Measurements from ENCODE around the gene LIF. TPM values are rescaled to one million over a fixed set of nuclear protein-coding genes. Genes with fewer than 3 reads are reported as not detected.
A peak's percentile ranks its signal among the peaks of the same experiment; 100 is the strongest.

Gene LIF
- total and polyA plus RNA-seq, 2 donors from 2014 or later, result 0.67 to 10.7 TPM

- FAIRE-seq (no peak), DNase-seq (peak in 1 of 5 donors; percentile 77)
- TF ChIP-seq CTCF (IDR thresholded peaks at IDR 0.05; ENCODE audit: borderline replicate concordance, extremely low read depth, insufficient read depth), result no peak
- H3K27me3 ChIP-seq (ENCODE audit: control insufficient read depth, insufficient read depth, low read length), result no peaks in the 10 kb centered on the region
- no peak overlapping the region for H3K9ac ChIP-seq (ENCODE audit: low read length in 3 of 3)
- peaks cover 0 to 10% (median 3%) of the 10 kb centered on the region in 3 donors for H3K4me1 ChIP-seq (ENCODE audit: control insufficient read depth in 2 of 3, insufficient read depth in 2 of 3, low read depth in 1 of 3, low read length in 3 of 3)
- no peaks in the 10 kb centered on the region for H3K9me3 ChIP-seq (ENCODE audit: control insufficient read depth in 2 of 3, insufficient read depth in 1 of 3, low read length in 3 of 3)
- no peak overlapping the region for H3K4me3 ChIP-seq (ENCODE audit: low read length in 3 of 3)
- H3K36me3 ChIP-seq (ENCODE audit: control insufficient read depth in 2 of 3, insufficient read depth in 3 of 3, low read length in 3 of 3), result no peaks in the 10 kb centered on the region
- no peak overlapping the region for H3K27ac ChIP-seq (ENCODE audit: low read depth in 2 of 2, low read length in 2 of 2)
- intact Hi-C loops (cut with DNase I), result no loop called here
Observed at GRCh38 chr22:30204742-30205111, 41.8 kb downstream of the LIF start.

GRCh38 chr22:30204015-30204741, 42.4 kb downstream of the LIF start:
- no peak for TF ChIP-seq CTCF (IDR thresholded peaks at IDR 0.05; ENCODE audit: borderline replicate concordance, extremely low read depth, insufficient read depth)
- H3K36me3 ChIP-seq (ENCODE audit: control insufficient read depth in 2 of 3, insufficient read depth in 3 of 3, low read length in 3 of 3), result no peaks in the 10 kb centered on the region
- intact Hi-C loops (cut with DNase I), result no loop called here
- DNase-seq (no peak), FAIRE-seq (no peak)
- H3K4me3 ChIP-seq (ENCODE audit: low read length in 3 of 3), result no peak overlapping the region
- H3K9ac ChIP-seq (ENCODE audit: low read length in 3 of 3), result no peak overlapping the region
- H3K9me3 ChIP-seq (ENCODE audit: control insufficient read depth in 2 of 3, insufficient read depth in 1 of 3, low read length in 3 of 3), result no peaks in the 10 kb centered on the region
- peaks cover 0 to 8% (median 3%) of the 10 kb centered on the region in 3 donors for H3K4me1 ChIP-seq (ENCODE audit: control insufficient read depth in 2 of 3, insufficient read depth in 2 of 3, low read depth in 1 of 3, low read length in 3 of 3)
- no peaks in the 10 kb centered on the region for H3K27me3 ChIP-seq (ENCODE audit: control insufficient read depth, insufficient read depth, low read length)
- no peak overlapping the region for H3K27ac ChIP-seq (ENCODE audit: low read depth in 2 of 2, low read length in 2 of 2)

- H3K4me1 ChIP-seq (ENCODE audit: control insufficient read depth in 2 of 3, insufficient read depth in 2 of 3, low read depth in 1 of 3, low read length in 3 of 3), result peaks cover 0 to 6% (median 0%) of the 10 kb centered on the region in 3 donors
- no peak for TF ChIP-seq CTCF (IDR thresholded peaks at IDR 0.05; ENCODE audit: borderline replicate concordance, extremely low read depth, insufficient read depth)
- peak overlapping the region in 1 of 2 donors; percentile 23 for H3K27ac ChIP-seq (ENCODE audit: low read depth in 2 of 2, low read length in 2 of 2)
- FAIRE-seq (no peak), DNase-seq (peak in 4 of 5 donors; percentile 73 to 89 (median 83))
- no peaks in the 10 kb centered on the region for H3K36me3 ChIP-seq (ENCODE audit: control insufficient read depth in 2 of 3, insufficient read depth in 3 of 3, low read length in 3 of 3)
- no peaks in the 10 kb centered on the region for H3K9me3 ChIP-seq (ENCODE audit: control insufficient read depth in 2 of 3, insufficient read depth in 1 of 3, low read length in 3 of 3)
- no peak overlapping the region for H3K9ac ChIP-seq (ENCODE audit: low read length in 3 of 3)
- intact Hi-C loops (cut with DNase I), result no loop called here
- H3K4me3 ChIP-seq (ENCODE audit: low read length in 3 of 3), result no peak overlapping the region
- H3K27me3 ChIP-seq (ENCODE audit: control insufficient read depth, insufficient read depth, low read length), result no peaks in the 10 kb centered on the region
Observed at GRCh38 chr22:30202531-30203006, 44.0 kb downstream of the LIF start.
